ENCODE data around the gene KCNQ5. TPM values are rescaled to one million over a fixed set of nuclear protein-coding genes. Genes with fewer than 3 reads are reported as not detected.
A peak's percentile ranks its signal among the peaks of the same experiment; 100 is the strongest.

The KCNQ5 gene
- total RNA-seq, 1 experiment from 2014 or later, result 0.84 TPM

GRCh38 chr6:73081955-73082354, 460.1 kb downstream of the KCNQ5 start:
- DNase-seq (ENCODE audit: extremely low read depth, low read depth), result no peak

- no peak for DNase-seq (ENCODE audit: extremely low read depth, low read depth)
These were observed 462.0 kb downstream of the KCNQ5 start for GRCh38 chr6:73083886-73084285.

- DNase-seq (ENCODE audit: extremely low read depth, low read depth), result no peak
These were observed 463.6 kb downstream of the KCNQ5 start for GRCh38 chr6:73085443-73085871.

- no peak for DNase-seq (ENCODE audit: extremely low read depth, low read depth)
These were observed 464.9 kb downstream of the KCNQ5 start for GRCh38 chr6:73086726-73087125.

- DNase-seq (ENCODE audit: extremely low read depth, low read depth), result no peak
These were observed 466.4 kb downstream of the KCNQ5 start for GRCh38 chr6:73088138-73088813.

- no peak for DNase-seq (ENCODE audit: extremely low read depth, low read depth)
These were observed 483.1 kb downstream of the KCNQ5 start for GRCh38 chr6:73104921-73105320.

GRCh38 chr6:73107016-73107415, 485.2 kb downstream of the KCNQ5 start:
- no peak for DNase-seq (ENCODE audit: extremely low read depth, low read depth)

GRCh38 chr6:73108949-73109348, 487.1 kb downstream of the KCNQ5 start:
- DNase-seq (ENCODE audit: extremely low read depth, low read depth), result no peak

GRCh38 chr6:73109659-73110058, 487.8 kb downstream of the KCNQ5 start:
- no peak for DNase-seq (ENCODE audit: extremely low read depth, low read depth)

GRCh38 chr6:73116330-73116729, 494.5 kb downstream of the KCNQ5 start:
- no peak for DNase-seq (ENCODE audit: extremely low read depth, low read depth)

- no peak for DNase-seq (ENCODE audit: extremely low read depth, low read depth)
These were observed 499.6 kb downstream of the KCNQ5 start for GRCh38 chr6:73121421-73121993.

- DNase-seq (ENCODE audit: extremely low read depth, low read depth), result no peak
These were observed 501.9 kb downstream of the KCNQ5 start for GRCh38 chr6:73123632-73124329.

- peak; percentile 54 for DNase-seq (ENCODE audit: extremely low read depth, low read depth)
These were observed 508.0 kb downstream of the KCNQ5 start for GRCh38 chr6:73129653-73130443.

GRCh38 chr6:73131706-73132105, 509.8 kb downstream of the KCNQ5 start:
- no peak for DNase-seq (ENCODE audit: extremely low read depth, low read depth)

GRCh38 chr6:73134588-73134987, 512.7 kb downstream of the KCNQ5 start:
- DNase-seq (ENCODE audit: extremely low read depth, low read depth), result peak; percentile 8

- no peak for DNase-seq (ENCODE audit: extremely low read depth, low read depth)
These were observed 518.0 kb downstream of the KCNQ5 start for GRCh38 chr6:73139681-73140383.

GRCh38 chr6:73143551-73143950, 521.7 kb downstream of the KCNQ5 start:
- DNase-seq (ENCODE audit: extremely low read depth, low read depth), result no peak

GRCh38 chr6:73144516-73144915, 522.7 kb downstream of the KCNQ5 start:
- no peak for DNase-seq (ENCODE audit: extremely low read depth, low read depth)

GRCh38 chr6:73145690-73146089, 523.8 kb downstream of the KCNQ5 start:
- no peak for DNase-seq (ENCODE audit: extremely low read depth, low read depth)

GRCh38 chr6:73151732-73152131, 529.9 kb downstream of the KCNQ5 start:
- DNase-seq (ENCODE audit: extremely low read depth, low read depth), result no peak

GRCh38 chr6:73152556-73152955, 530.7 kb downstream of the KCNQ5 start:
- DNase-seq (ENCODE audit: extremely low read depth, low read depth), result no peak
